ENCODE results near the gene RPL31.

The RPL31 gene

DNA sequence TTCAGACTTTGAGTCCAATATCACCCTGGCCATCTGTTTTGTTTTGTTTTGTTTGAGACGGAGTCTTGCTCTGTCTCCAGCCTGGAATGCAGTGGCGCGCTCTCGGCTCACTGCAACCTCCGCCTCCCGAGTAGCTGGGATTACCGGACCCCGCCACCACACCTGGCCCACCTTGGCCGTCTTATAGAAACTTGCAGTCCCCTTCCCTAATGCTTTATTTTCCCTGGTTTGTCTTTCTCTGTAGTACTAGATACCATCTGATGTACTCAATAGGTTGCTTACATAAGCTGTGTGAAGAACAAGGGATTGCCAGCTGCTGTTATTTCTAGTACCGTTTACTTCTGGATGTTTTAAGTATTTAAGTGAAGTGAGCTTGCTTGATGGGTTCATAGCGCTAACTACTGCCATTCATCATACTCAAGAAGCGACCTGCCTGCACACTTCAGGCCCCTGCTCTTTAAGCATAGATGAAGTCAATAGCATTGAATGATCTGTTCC lies 1.2 kb downstream of the RPL31 start:
- peak; percentile 82 for TF ChIP-seq ZFP3 (CRISPR knock-in tag; IDR thresholded peaks at IDR 0.05)
- no peak for TF ChIP-seq ZFP30 (CRISPR knock-in tag; IDR thresholded peaks at IDR 0.05)
- peak; percentile 18; the same call in 1 of the 3 replicates for ATAC-seq

DNA sequence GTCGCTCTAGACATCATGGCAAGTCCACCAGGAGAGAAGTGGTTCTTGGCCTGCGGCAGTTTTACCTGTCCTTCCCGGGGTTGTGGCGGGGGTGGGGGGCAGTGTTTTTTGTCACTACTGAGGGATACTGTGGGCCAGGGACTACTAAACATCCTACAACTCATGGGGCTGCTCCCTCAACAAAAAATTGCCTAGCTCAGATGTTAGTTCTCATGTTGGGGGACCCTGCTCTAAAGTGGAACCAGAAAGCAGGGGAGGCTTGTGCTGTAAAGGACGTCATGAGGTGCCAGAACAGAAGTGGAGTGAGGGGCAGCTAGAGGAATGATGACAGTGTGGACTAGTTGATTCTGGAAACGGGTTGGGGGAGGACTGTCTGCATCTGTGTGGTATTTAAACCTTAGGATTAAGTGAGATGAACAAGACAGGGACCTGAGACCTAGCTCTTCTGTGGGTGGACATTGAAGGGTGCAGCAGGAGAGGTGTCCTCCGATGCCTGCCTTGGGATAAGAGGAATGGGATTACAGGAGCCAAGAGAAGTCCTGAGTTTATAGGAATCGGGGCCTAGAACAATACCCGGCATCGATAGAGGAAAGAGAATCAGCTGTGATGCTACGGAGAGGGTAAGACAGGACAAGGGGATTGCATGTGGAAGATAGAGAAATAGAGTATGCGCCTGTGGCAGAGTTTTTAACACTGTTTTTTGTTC lies 2.7 kb downstream of the RPL31 start:
- ATAC-seq: no peak
- TF ChIP-seq RARB (CRISPR knock-in tag; IDR thresholded peaks at IDR 0.05): no peak
- no peak for TF ChIP-seq TOX (CRISPR knock-in tag; IDR thresholded peaks at IDR 0.05; ENCODE audit: borderline replicate concordance)
- no peak for TF ChIP-seq ARNTL (CRISPR knock-in tag; IDR thresholded peaks at IDR 0.05; ENCODE audit: borderline replicate concordance, low read depth)
- no peak for TF ChIP-seq ZC3H10 (CRISPR knock-in tag; IDR thresholded peaks at IDR 0.05)
- no peak for TF ChIP-seq ZFP3 (CRISPR knock-in tag; IDR thresholded peaks at IDR 0.05)
- TF ChIP-seq ZFP30 (CRISPR knock-in tag; IDR thresholded peaks at IDR 0.05): no peak
- TF ChIP-seq, protein P1, sequence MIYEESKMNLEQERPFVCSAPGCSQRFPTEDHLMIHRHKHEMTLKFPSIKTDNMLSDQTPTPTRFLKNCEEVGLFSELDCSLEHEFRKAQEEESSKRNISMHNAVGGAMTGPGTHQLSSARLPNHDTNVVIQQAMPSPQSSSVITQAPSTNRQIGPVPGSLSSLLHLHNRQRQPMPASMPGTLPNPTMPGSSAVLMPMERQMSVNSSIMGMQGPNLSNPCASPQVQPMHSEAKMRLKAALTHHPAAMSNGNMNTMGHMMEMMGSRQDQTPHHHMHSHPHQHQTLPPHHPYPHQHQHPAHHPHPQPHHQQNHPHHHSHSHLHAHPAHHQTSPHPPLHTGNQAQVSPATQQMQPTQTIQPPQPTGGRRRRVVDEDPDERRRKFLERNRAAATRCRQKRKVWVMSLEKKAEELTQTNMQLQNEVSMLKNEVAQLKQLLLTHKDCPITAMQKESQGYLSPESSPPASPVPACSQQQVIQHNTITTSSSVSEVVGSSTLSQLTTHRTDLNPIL (CRISPR knock-in tag; IDR thresholded peaks at IDR 0.05; ENCODE audit: low read depth): no peak

DNA sequence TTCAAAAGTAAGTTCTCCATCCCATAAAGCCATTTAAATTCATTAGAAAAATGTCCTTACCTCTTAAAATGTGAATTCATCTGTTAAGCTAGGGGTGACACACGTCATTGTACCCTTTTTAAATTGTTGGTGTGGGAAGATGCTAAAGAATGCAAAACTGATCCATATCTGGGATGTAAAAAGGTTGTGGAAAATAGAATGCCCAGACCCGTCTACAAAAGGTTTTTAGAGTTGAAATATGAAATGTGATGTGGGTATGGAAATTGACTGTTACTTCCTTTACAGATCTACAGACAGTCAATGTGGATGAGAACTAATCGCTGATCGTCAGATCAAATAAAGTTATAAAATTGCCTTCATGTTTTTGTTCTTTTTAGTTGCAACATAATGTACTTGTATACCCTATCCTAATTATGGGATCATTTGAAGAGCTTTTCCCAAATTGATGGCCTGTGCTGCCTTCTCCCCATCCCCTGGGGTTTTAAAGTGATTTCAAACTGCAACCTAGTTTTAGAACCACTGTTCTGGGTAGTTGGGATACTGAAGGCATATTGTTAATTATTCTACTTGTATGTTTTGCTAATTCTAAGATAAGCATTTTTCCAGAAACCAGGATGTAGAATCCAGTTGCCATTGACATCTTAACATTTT lies 4.1 kb downstream of the RPL31 start:
- ATAC-seq: no peak
- no peak for TF ChIP-seq ZNF565 (CRISPR knock-in tag; conservative IDR thresholded peaks at IDR 0.05; ENCODE audit: low read depth)

DNA sequence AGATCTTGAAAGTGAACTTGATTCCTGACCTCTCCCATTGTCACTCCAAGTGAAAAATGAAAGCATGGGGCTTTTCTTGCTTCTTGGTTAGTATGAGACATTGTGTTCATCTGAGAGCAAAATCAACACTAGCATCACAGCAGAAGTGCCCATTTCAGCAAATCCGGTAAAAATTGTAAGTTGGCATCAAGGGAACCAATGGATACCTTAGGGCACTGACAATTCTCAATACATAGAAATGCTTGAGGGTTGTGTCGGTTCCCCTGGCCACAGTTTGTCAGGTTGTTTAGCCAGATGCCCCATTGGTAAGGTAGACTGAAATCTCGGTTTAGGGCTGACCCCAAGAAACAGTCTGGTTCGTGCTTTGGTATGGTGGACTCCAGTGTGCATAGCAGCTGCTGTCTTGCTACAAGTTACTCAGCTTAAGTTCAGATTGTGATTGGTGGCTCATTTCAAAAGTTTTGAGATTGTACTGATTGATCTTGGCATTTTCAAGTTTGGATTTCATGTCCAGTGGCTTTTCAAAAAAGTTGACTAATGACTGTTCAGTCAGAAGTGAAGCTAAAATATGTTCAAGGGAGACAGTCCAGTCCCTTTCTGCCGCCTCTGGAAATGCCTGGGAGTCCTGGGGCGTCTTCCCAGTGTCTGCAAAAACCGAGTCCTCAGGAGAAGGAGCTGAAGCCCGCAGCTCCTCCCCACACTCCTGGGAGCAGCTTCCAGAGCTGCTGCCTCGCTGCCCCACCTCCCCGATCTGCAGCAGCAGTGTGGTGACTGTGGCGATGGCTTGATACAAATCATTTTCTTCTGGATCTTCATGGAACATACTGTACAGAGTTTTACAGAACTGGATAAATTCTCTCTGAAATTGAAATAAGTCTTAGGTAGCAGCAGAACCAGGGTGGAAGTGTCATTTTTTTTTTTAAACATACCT lies 5.6 kb downstream of the RPL31 start:
- peak; percentile 6; the same call in 1 of the 3 replicates for ATAC-seq
- no peak for TF ChIP-seq TOX (CRISPR knock-in tag; IDR thresholded peaks at IDR 0.05; ENCODE audit: borderline replicate concordance)
- TF ChIP-seq TCF4 (CRISPR knock-in tag; IDR thresholded peaks at IDR 0.05; ENCODE audit: borderline replicate concordance): no peak
- no peak for TF ChIP-seq ZFP3 (CRISPR knock-in tag; IDR thresholded peaks at IDR 0.05)
- TF ChIP-seq CSDC2 (CRISPR knock-in tag; IDR thresholded peaks at IDR 0.05): no peak
- TF ChIP-seq, protein P2, sequence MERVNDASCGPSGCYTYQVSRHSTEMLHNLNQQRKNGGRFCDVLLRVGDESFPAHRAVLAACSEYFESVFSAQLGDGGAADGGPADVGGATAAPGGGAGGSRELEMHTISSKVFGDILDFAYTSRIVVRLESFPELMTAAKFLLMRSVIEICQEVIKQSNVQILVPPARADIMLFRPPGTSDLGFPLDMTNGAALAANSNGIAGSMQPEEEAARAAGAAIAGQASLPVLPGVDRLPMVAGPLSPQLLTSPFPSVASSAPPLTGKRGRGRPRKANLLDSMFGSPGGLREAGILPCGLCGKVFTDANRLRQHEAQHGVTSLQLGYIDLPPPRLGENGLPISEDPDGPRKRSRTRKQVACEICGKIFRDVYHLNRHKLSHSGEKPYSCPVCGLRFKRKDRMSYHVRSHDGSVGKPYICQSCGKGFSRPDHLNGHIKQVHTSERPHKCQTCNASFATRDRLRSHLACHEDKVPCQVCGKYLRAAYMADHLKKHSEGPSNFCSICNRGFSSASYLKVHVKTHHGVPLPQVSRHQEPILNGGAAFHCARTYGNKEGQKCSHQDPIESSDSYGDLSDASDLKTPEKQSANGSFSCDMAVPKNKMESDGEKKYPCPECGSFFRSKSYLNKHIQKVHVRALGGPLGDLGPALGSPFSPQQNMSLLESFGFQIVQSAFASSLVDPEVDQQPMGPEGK (CRISPR knock-in tag; IDR thresholded peaks at IDR 0.05; ENCODE audit: borderline replicate concordance): peak; percentile 34; the same call in 1 of the 2 replicates
- no peak for TF ChIP-seq ZNF70 (CRISPR knock-in tag; IDR thresholded peaks at IDR 0.05)
- TF ChIP-seq ARNTL (CRISPR knock-in tag; IDR thresholded peaks at IDR 0.05; ENCODE audit: borderline replicate concordance, low read depth): no peak
- no peak for TF ChIP-seq BACH2 (CRISPR knock-in tag; IDR thresholded peaks at IDR 0.05; ENCODE audit: borderline replicate concordance)
- TF ChIP-seq, protein P1 (CRISPR knock-in tag; IDR thresholded peaks at IDR 0.05; ENCODE audit: low read depth): no peak
- TF ChIP-seq ZNF565 (CRISPR knock-in tag; conservative IDR thresholded peaks at IDR 0.05; ENCODE audit: low read depth): no peak
- TF ChIP-seq, protein P3, sequence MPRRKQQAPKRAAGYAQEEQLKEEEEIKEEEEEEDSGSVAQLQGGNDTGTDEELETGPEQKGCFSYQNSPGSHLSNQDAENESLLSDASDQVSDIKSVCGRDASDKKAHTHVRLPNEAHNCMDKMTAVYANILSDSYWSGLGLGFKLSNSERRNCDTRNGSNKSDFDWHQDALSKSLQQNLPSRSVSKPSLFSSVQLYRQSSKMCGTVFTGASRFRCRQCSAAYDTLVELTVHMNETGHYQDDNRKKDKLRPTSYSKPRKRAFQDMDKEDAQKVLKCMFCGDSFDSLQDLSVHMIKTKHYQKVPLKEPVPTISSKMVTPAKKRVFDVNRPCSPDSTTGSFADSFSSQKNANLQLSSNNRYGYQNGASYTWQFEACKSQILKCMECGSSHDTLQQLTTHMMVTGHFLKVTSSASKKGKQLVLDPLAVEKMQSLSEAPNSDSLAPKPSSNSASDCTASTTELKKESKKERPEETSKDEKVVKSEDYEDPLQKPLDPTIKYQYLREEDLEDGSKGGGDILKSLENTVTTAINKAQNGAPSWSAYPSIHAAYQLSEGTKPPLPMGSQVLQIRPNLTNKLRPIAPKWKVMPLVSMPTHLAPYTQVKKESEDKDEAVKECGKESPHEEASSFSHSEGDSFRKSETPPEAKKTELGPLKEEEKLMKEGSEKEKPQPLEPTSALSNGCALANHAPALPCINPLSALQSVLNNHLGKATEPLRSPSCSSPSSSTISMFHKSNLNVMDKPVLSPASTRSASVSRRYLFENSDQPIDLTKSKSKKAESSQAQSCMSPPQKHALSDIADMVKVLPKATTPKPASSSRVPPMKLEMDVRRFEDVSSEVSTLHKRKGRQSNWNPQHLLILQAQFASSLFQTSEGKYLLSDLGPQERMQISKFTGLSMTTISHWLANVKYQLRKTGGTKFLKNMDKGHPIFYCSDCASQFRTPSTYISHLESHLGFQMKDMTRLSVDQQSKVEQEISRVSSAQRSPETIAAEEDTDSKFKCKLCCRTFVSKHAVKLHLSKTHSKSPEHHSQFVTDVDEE (CRISPR knock-in tag; IDR thresholded peaks at IDR 0.05): no peak
- no peak for TF ChIP-seq ISL1 (CRISPR knock-in tag; IDR thresholded peaks at IDR 0.05)
- TF ChIP-seq GLIS3 (CRISPR knock-in tag; IDR thresholded peaks at IDR 0.05): 0 out of 2 replicates have a peak, but pooled peaks have one; percentile 2
- TF ChIP-seq ZFP30 (CRISPR knock-in tag; IDR thresholded peaks at IDR 0.05): no peak
- TF ChIP-seq RARB (CRISPR knock-in tag; IDR thresholded peaks at IDR 0.05): no peak

Measured in SK-N-SH treated with all-trans-retinoic acid at 6 μM for 48 hours (cell line).